ENCODE data around the gene POU6F2.

DNA sequence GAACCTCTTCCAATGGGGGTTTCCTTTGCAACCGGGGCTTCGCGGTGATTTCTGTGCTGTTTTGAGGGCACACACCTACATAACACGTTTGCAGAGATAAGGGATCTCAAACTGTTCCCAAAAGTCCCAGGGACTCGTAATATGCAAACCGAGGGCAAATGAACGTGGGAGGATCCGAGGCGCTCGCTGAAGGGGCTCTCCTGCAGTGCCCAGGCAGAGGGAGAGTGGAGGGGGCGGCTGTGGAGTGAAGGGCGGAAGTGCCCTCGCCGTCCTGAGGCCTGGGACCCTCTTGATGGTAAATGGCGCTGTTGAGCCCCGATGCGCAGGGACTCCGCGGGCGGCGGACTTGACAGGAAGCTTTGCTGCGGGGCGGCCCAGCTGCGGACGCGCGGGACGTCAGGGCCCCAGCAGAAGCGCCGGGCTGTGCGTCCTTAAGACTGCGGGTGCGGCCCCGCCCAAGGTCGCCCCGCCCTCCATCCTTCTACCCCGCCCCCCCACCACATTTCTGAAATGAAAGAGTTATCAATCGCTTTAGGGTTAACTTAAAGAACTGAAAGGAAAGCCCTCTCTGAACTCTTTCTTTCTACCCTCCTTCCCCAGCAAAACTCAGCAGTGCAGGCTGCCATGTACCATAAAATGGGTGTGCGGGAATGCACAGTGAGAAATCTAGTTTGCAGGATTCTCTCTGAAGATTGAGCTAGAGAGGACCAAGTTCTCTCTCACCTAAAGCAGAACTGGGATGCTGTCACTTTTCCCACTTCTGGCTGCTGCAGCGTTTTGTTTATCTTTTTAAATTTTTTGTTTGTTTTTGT is 436.7 kb downstream of the POU6F2 start:
- TF ChIP-seq CTCF (IDR thresholded peaks at IDR 0.05) (no peak), POLR2A (IDR thresholded peaks at IDR 0.05) (no peak)
